ENCODE data around the gene ORM1.

DNA sequence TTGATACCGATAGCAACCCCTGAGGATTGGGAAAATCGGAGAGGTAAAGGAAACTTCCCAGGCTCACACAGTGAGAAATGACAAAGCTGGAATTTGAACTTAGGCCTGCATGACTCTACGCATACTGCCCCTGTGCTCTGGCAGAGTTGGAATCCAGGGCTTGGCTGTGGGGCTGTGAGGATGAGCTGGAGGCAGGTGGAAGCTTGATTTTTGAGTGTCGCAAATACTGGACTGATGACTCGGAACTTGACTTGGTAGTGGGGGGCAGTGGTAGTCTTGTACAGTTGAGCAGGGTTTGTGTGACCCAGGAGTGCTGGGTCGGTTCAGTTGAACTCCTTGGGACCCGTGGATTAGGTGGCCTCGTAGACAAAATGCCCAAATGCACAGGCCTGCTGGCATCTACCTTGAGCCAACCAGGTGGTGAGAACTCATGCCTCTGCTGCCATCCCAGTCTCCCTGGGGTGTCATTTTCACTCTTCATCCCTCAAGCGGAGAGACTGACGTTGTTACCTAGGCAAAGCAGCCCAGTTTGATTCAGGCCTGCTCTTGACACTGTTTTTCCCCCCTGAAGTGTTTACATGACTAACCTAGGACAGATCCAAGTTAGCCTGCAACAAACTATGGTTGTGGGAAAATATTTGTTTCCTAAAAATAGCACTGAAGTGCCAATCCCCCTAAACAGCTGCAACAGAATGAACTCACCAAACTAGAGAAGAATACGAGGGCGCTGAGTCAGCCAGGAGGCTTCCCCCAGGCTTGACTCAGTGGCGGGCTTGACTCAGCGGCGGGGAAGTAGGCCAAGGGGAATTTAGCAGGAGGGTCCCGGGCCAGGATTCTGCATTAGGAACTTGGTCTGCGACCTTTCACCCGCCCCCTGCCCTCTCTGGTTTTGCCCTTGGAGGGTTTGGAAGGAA, 45.7 kb upstream of the ORM1 start:
- TF ChIP-seq CTCF (IDR thresholded peaks at IDR 0.05 in 8 of 11, conservative IDR thresholded peaks at IDR 0.05 in 3 of 11) (no peak), POLR2A (IDR thresholded peaks at IDR 0.05) (no peak), POLR2AphosphoS5 (IDR thresholded peaks at IDR 0.05) (no peak)
